ENCODE results near the gene APLP2.

GRCh38 chr11:130188047-130188446, 118.4 kb downstream of the APLP2 start:
- TF ChIP-seq CTCF (IDR thresholded peaks at IDR 0.05; ENCODE audit: borderline replicate concordance, extremely low read depth, low read length, poor library complexity, severe bottlenecking) (no peak), EZH2 (IDR thresholded peaks at IDR 0.05; ENCODE audit: borderline replicate concordance, low read depth, low read length, severe bottlenecking) (no peak)

Data from DND-41 (cell line).